Right cardiac atrium (tissue), 5 donors: ENCODE results near the gene PLEKHS1. TPM values are rescaled to one million over a fixed set of nuclear protein-coding genes. Genes with fewer than 3 reads are reported as not detected.

ENCODE experiments used
- ATAC-seq, 2 donors: fragments of 200-7000 bp; cut with Tn5 transposase; one replicate each; pipeline versions ENCODE4 v1.8.0 to v1.9.1; 2020; ENCODE audit warnings: moderate library complexity in 2 of 2, mild to moderate bottlenecking in 1 of 2
- DNase-seq, 3 donors: peaks; one replicate each; pipeline ENCODE4 v3.0.0-alpha.2; 2020
- H3K27ac ChIP-seq: one replicate; pipeline ENCODE4 v1.5.1; 2013; ENCODE audit warnings: mild to moderate bottlenecking, low read length, control low read depth, moderate library complexity
- H3K27me3 ChIP-seq: one replicate; pipeline ENCODE4 v1.6.1; 2013; ENCODE audit not compliant: control insufficient read depth, insufficient read depth
- H3K4me1 ChIP-seq: one replicate; pipeline ENCODE4 v1.6.1; 2013; ENCODE audit warnings: low read length; ENCODE audit not compliant: control insufficient read depth, insufficient read depth
- H3K4me3 ChIP-seq: one replicate; pipeline ENCODE4 v1.5.1; 2013; ENCODE audit warnings: low read length, control low read depth
- H3K9me3 ChIP-seq: one replicate; pipeline ENCODE4 v1.6.1; 2013; ENCODE audit warnings: low read length; ENCODE audit not compliant: control insufficient read depth
- WGBS: extraction: QIAGEN DNeasy Blood & Tissue Kit; methylation state at CpG from one replicate; pipeline ENCODE4 v1.1.7; 2013; 5-methylcytosine and 5-hydroxymethylcytosine counted together
- intact Hi-C, 4 donors: fragments of 100-400 bp; cut with DNase I; formaldehyde crosslinking; loops; one replicate each; pipeline versions ENCODE4 v1.11.0 to v1.14.0; 2022 to 2023
- polyA plus RNA-seq: library from polyadenylated mRNA; stranded (reverse); fragments of 200-250 nt; gene quantifications from one replicate; pipeline ENCODE4 v1.2.3, GENCODE V29; 2013
- total RNA-seq, 4 donors: library from RNA; stranded (reverse); fragmentation: NEBNext Ultra II Directional; extraction: Animal tissue kit (Norgen Biotek cat#: 25700); gene quantifications; one replicate each; pipeline ENCODE4 v1.2.1, GENCODE V29; 2021
- donor health status: healthy with polysubstance abuse.
- donor health status: DM: no; HTN: yes; CAD: no.
- donor health status: DM: no; HTN: no; CAD: no.
- donor health status: DM: no; HTN: yes; CAD: no; lungs with severe emphysema.
- donor health status: DM: yes; HTN: yes; CAD: no.

The PLEKHS1 gene
- total and polyA plus RNA-seq, 5 donors: not detected

GRCh38 chr10:113742466-113742865 is 9.0 kb upstream of the PLEKHS1 start:
- no peaks in the 10 kb centered on the region for H3K27me3 ChIP-seq
- intact Hi-C loops: no loop called here
- ATAC-seq: no peak
- WGBS: 80% methylated on average over 2 of the region's 2 CpGs
- no peak overlapping the region for H3K4me3 ChIP-seq
- no peak overlapping the region for H3K27ac ChIP-seq
- DNase-seq: no peak
- no peaks in the 10 kb centered on the region for H3K4me1 ChIP-seq
- H3K9me3 ChIP-seq: no peaks in the 10 kb centered on the region

DNA sequence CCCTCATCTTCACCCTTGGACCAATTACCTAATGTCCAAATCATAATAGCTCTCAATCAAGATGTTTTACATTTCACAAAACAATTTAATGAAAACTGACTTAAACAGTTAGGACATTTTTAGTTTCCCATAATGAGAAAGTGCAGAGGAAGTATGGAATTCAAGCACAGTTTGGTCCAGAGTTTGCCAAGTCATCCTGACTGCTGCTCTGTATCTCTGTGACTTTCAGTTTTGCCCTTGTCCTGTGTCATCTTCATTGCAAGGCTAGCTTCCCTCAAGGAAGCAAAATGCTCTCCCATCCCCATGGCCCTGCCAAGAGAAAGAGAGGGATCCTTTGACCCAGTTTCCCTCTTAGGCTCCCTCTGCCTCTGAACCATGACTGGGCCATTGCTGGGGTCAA is 7.9 kb upstream of the PLEKHS1 start:
- H3K27ac ChIP-seq: no peak overlapping the region
- H3K4me1 ChIP-seq: no peaks in the 10 kb centered on the region
- DNase-seq: no peak
- no peak overlapping the region for H3K4me3 ChIP-seq
- no peaks in the 10 kb centered on the region for H3K9me3 ChIP-seq
- H3K27me3 ChIP-seq: no peaks in the 10 kb centered on the region
- ATAC-seq: no peak
- intact Hi-C loops: no loop called here

DNA sequence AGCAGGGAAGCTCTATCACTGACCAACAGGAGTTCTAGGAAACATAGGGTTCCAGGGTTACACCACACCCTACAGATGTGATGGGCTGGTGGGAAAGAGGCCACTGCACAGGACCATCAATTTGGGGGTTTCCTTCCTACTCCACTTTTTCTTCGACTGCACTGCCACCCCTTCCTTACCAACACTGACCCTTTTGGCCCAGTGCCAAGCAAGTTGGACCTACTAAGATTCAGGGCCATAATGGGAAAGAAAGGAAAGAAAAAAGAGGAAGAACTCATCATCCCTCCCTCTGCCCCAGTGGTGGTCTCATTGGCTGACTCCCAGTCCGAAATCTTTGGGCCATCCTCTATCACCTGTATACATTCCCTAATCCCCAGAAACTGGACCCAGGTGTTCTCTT is 6.1 kb upstream of the PLEKHS1 start:
- Histone ChIP-seq H3K27me3 (no peaks in the 10 kb centered on the region), H3K27ac (no peak overlapping the region), H3K9me3 (no peaks in the 10 kb centered on the region), H3K4me1 (no peaks in the 10 kb centered on the region), H3K4me3 (no peak overlapping the region)
- DNase-seq: no peak
- intact Hi-C loops: no loop called here
- WGBS: 81% methylated on average over 2 of the region's 2 CpGs
- ATAC-seq: no peak

- DNase-seq (peak in 1 of 3 donors; percentile 29), ATAC-seq (no peak)
- H3K27me3 ChIP-seq: no peaks in the 10 kb centered on the region
- no peak overlapping the region for H3K4me3 ChIP-seq
- no peaks in the 10 kb centered on the region for H3K9me3 ChIP-seq
- no peaks in the 10 kb centered on the region for H3K4me1 ChIP-seq
- WGBS: 58% methylated on average over 3 of the region's 3 CpGs
- intact Hi-C loops: no loop called here
- no peak overlapping the region for H3K27ac ChIP-seq
These were observed 5.1 kb upstream of the PLEKHS1 start for GRCh38 chr10:113746217-113746957.

- no peak overlapping the region for H3K4me3 ChIP-seq
- no peak overlapping the region for H3K27ac ChIP-seq
- 58% methylated on average over 1 of the region's 1 CpG for WGBS
- ATAC-seq (no peak), DNase-seq (no peak)
- no peaks in the 10 kb centered on the region for H3K4me1 ChIP-seq
- intact Hi-C loops: no loop called here
- H3K27me3 ChIP-seq: no peaks in the 10 kb centered on the region
- H3K9me3 ChIP-seq: no peaks in the 10 kb centered on the region
These were observed 1.1 kb downstream of the PLEKHS1 start for GRCh38 chr10:113752553-113752952.

- Histone ChIP-seq H3K27ac (no peak overlapping the region), H3K4me3 (no peak overlapping the region), H3K27me3 (no peaks in the 10 kb centered on the region), H3K4me1 (no peaks in the 10 kb centered on the region), H3K9me3 (no peaks in the 10 kb centered on the region)
- WGBS: 55% methylated on average over 9 of the region's 9 CpGs
- ATAC-seq: no peak
- DNase-seq: no peak
- intact Hi-C loops: no loop called here
These were observed 1.7 kb downstream of the PLEKHS1 start for GRCh38 chr10:113753020-113753692.

DNA sequence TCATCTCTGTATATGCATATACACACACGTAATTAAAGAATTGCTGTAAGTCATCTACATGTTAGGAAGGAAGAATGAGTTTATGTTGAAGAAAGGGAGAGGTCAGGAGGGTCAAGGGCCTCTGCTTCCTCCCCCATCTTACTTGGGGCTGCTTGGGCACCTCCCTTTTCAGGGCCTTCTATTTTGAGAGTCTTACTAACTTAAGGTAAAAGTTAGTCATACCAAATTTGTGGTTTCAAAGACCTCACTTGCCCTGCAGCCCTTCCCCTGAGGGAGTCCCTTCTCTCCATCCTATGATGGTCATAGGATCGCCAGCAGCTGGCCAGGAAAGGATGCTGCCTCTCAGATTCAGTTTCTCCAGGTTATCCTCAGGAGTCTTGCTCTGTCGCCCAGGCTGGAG is 2.6 kb downstream of the PLEKHS1 start:
- H3K4me1 ChIP-seq: no peaks in the 10 kb centered on the region
- no peak overlapping the region for H3K27ac ChIP-seq
- ATAC-seq (no peak), DNase-seq (no peak)
- intact Hi-C loops: no loop called here
- H3K27me3 ChIP-seq: no peaks in the 10 kb centered on the region
- H3K9me3 ChIP-seq: no peaks in the 10 kb centered on the region
- 92% methylated on average over 3 of the region's 3 CpGs for WGBS
- no peak overlapping the region for H3K4me3 ChIP-seq

DNA sequence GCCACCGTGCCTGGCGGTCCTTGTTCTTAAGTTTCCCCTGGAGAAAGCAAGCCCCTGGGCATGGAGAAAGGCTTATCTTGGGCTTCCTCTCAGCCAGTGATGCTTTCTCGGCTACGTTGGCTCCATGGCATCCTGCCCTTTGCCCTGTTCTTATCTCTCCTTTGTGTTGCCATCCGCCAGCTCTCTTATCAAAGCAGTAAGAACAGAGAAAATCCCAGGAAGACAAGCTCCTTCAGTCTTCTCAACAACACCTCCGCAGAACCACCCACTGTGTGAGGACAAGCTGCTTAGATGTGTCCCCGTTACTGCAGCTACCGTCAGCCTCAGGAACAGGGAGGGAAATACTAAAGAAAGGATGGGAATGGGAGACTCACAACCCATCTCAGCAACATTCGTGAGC is 3.3 kb downstream of the PLEKHS1 start:
- no peaks in the 10 kb centered on the region for H3K9me3 ChIP-seq
- DNase-seq (no peak), ATAC-seq (peak in 1 of 2 donors; percentile 29)
- H3K27ac ChIP-seq: no peak overlapping the region
- WGBS: 34% methylated on average over 9 of the region's 9 CpGs
- H3K4me1 ChIP-seq: no peaks in the 10 kb centered on the region
- no peaks in the 10 kb centered on the region for H3K27me3 ChIP-seq
- no peak overlapping the region for H3K4me3 ChIP-seq
- intact Hi-C loops: no loop called here

- H3K9me3 ChIP-seq: no peaks in the 10 kb centered on the region
- no peaks in the 10 kb centered on the region for H3K4me1 ChIP-seq
- intact Hi-C loops: no loop called here
- no peak overlapping the region for H3K4me3 ChIP-seq
- ATAC-seq (no peak), DNase-seq (no peak)
- H3K27me3 ChIP-seq: no peaks in the 10 kb centered on the region
- WGBS: 87% methylated on average over 12 of the region's 12 CpGs
- H3K27ac ChIP-seq: no peak overlapping the region
These were observed 5.6 kb downstream of the PLEKHS1 start for GRCh38 chr10:113756940-113757543.

- DNase-seq (no peak), ATAC-seq (no peak)
- Histone ChIP-seq H3K27me3 (no peaks in the 10 kb centered on the region), H3K27ac (no peak overlapping the region), H3K4me1 (no peaks in the 10 kb centered on the region), H3K9me3 (no peaks in the 10 kb centered on the region), H3K4me3 (no peak overlapping the region)
- intact Hi-C loops: no loop called here
- 43% methylated on average over 1 of the region's 1 CpG for WGBS
These were observed 10.6 kb downstream of the PLEKHS1 start for GRCh38 chr10:113762083-113762482.

DNA sequence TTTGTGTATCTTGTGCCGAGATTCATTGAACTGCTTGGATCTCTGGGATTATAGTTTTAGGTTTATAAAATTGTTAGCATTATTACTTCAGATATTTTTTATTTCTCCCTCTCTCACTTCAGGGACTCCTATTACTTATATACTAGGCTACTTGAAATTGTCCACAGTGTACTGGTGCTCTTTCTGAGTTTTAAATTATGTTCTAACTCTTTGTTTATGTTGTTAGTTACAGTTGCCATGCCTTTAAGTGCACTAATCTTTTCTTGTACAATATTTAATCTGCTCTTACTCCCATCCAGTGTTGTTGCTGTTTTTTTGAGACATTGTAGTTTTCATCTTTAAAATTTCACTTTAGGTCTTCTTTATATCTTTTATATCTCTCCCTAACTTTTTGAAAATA is 13.1 kb downstream of the PLEKHS1 start:
- Histone ChIP-seq H3K27ac (no peak overlapping the region), H3K27me3 (no peaks in the 10 kb centered on the region), H3K9me3 (no peaks in the 10 kb centered on the region), H3K4me1 (no peaks in the 10 kb centered on the region), H3K4me3 (no peak overlapping the region)
- ATAC-seq (no peak), DNase-seq (no peak)
- 87% methylated on average over 1 of the region's 1 CpG for WGBS
- intact Hi-C loops: no loop called here
